ENCODE measurements around the gene NRAP. TPM values are rescaled to one million over a fixed set of nuclear protein-coding genes. Genes with fewer than 3 reads are reported as not detected.
A peak's percentile ranks its signal among the peaks of the same experiment; 100 is the strongest.
"Not testable (repeated sequence)": the region's sequence is repeated elsewhere in the genome, so short reads cannot be mapped to it uniquely, and the experiment has no call there.

Gene NRAP
- total RNA-seq, 4 donors from 2014 or later = 811 to 2,339 (median 1,413) TPM

- no peak overlapping the region for H3K4me3 ChIP-seq
- H3K4me1 ChIP-seq = peaks cover 33 to 44% of the 10 kb centered on the region in 2 donors
- TF ChIP-seq CTCF (IDR thresholded peaks at IDR 0.05 in 4 of 5, conservative IDR thresholded peaks at IDR 0.05 in 1 of 5) (no peak), POLR2A (IDR thresholded peaks at IDR 0.05) (no peak)
- H3K36me3 ChIP-seq = no peaks in the 10 kb centered on the region
- H3K27me3 ChIP-seq = no peaks in the 10 kb centered on the region
- H3K27ac ChIP-seq = peak overlapping the region; percentile 94 to 96 (median 96)
- intact Hi-C loops (cut with DNase I; ENCODE audit: low total_unique reads) (no loop called here), in situ Hi-C loops (cut with MboI; ENCODE audit: low sequenced_read_pairs in 4 of 4) (no loop called here)
- DNase-seq (no peak), ATAC-seq (no peak)
- no peaks in the 10 kb centered on the region for H3K9me3 ChIP-seq
These were observed 1.5 kb upstream of the NRAP start for GRCh38 chr10:113665352-113665751.

- TF ChIP-seq CTCF (IDR thresholded peaks at IDR 0.05 in 4 of 5, conservative IDR thresholded peaks at IDR 0.05 in 1 of 5) (no peak), POLR2A (IDR thresholded peaks at IDR 0.05) (peak; percentile 11 to 19)
- H3K27ac ChIP-seq = peak overlapping the region; percentile 94 to 96 (median 96)
- no peaks in the 10 kb centered on the region for H3K9me3 ChIP-seq
- in situ Hi-C loops (cut with MboI; ENCODE audit: low sequenced_read_pairs in 4 of 4) = no loop called here
- no peaks in the 10 kb centered on the region for H3K36me3 ChIP-seq
- H3K27me3 ChIP-seq = no peaks in the 10 kb centered on the region
- peak; percentile 54 to 70 for DNase-seq
- ATAC-seq = peak; percentile 57 to 60
- intact Hi-C loops (cut with DNase I; ENCODE audit: low total_unique reads) = no loop called here
- H3K4me1 ChIP-seq = peaks cover 55 to 66% of the 10 kb centered on the region in 2 donors
- peak overlapping the region; percentile 48 to 60 (median 60) for H3K4me3 ChIP-seq
These were observed 699 bp downstream of the NRAP start for GRCh38 chr10:113663142-113663541.

- Histone ChIP-seq H3K27me3 (no peaks in the 10 kb centered on the region), H3K4me3 (peak overlapping the region; percentile 9 to 60 (median 60)), H3K4me1 (peaks cover 66 to 80% of the 10 kb centered on the region in 2 donors), H3K27ac (peak overlapping the region; percentile 94 to 96 (median 96)), H3K9me3 (no peaks in the 10 kb centered on the region), H3K36me3 (peaks cover 0 to 15% of the 10 kb centered on the region in 2 donors)
- DNase-seq (peak; percentile 53 to 83), ATAC-seq (peak; percentile 64 to 69)
- in situ Hi-C loops (cut with MboI; ENCODE audit: low sequenced_read_pairs in 4 of 4) = no loop called here
- intact Hi-C loops (cut with DNase I; ENCODE audit: low total_unique reads) = no loop called here
- peak; percentile 50 to 77 for TF ChIP-seq POLR2A (IDR thresholded peaks at IDR 0.05)
- no peak for TF ChIP-seq CTCF (IDR thresholded peaks at IDR 0.05 in 4 of 5, conservative IDR thresholded peaks at IDR 0.05 in 1 of 5)
These were observed 2.5 kb downstream of the NRAP start for GRCh38 chr10:113661332-113661731.

GRCh38 chr10:113657544-113657943, 6.3 kb downstream of the NRAP start:
- no peaks in the 10 kb centered on the region for H3K9me3 ChIP-seq
- peak overlapping the region; percentile 94 to 96 (median 96) for H3K27ac ChIP-seq
- peaks cover 0 to 37% of the 10 kb centered on the region in 2 donors for H3K36me3 ChIP-seq
- intact Hi-C loops (cut with DNase I; ENCODE audit: low total_unique reads) = no loop called here
- H3K4me1 ChIP-seq = peaks cover 77 to 81% of the 10 kb centered on the region in 2 donors
- ATAC-seq (no peak), DNase-seq (no peak)
- H3K27me3 ChIP-seq = no peaks in the 10 kb centered on the region
- no peak overlapping the region for H3K4me3 ChIP-seq
- no peak for TF ChIP-seq POLR2A (IDR thresholded peaks at IDR 0.05)
- no peak for TF ChIP-seq CTCF (IDR thresholded peaks at IDR 0.05 in 4 of 5, conservative IDR thresholded peaks at IDR 0.05 in 1 of 5)
- in situ Hi-C loops (cut with MboI; ENCODE audit: low sequenced_read_pairs in 4 of 4) = no loop called here

- Histone ChIP-seq H3K4me3 (no peak overlapping the region), H3K36me3 (peaks cover 0 to 43% of the 10 kb centered on the region in 2 donors), H3K4me1 (peaks cover 75 to 82% of the 10 kb centered on the region in 2 donors)
These were observed 6.9 kb downstream of the NRAP start for GRCh38 chr10:113656896-113657295.

GRCh38 chr10:113652456-113652855, 11.4 kb downstream of the NRAP start:
- H3K27ac ChIP-seq = peak overlapping the region; percentile 81 to 96 (median 96)
- in situ Hi-C loops (cut with MboI; ENCODE audit: low sequenced_read_pairs in 4 of 4) = not testable (repeated sequence)

More at GRCh38 chr10:113656896-113657295, 6.9 kb downstream of the NRAP start:
- Histone ChIP-seq H3K27ac (peak overlapping the region; percentile 94 to 96 (median 96)), H3K9me3 (no peaks in the 10 kb centered on the region), H3K27me3 (no peaks in the 10 kb centered on the region)
- in situ Hi-C loops (cut with MboI; ENCODE audit: low sequenced_read_pairs in 4 of 4) (no loop called here), intact Hi-C loops (cut with DNase I; ENCODE audit: low total_unique reads) (no loop called here)
- DNase-seq (peak in 1 of 2 donors; percentile 46), ATAC-seq (no peak)
- no peak for TF ChIP-seq POLR2A (IDR thresholded peaks at IDR 0.05)
- no peak for TF ChIP-seq CTCF (IDR thresholded peaks at IDR 0.05 in 4 of 5, conservative IDR thresholded peaks at IDR 0.05 in 1 of 5)

More at GRCh38 chr10:113652456-113652855, 11.4 kb downstream of the NRAP start:
- H3K9me3 ChIP-seq; H3K27me3 ChIP-seq; H3K4me3 ChIP-seq; intact Hi-C loops (cut with DNase I; ENCODE audit: low total_unique reads); ATAC-seq; DNase-seq: not testable (repeated sequence)
- peaks cover 0 to 68% of the 10 kb centered on the region in 2 donors for H3K36me3 ChIP-seq
- H3K4me1 ChIP-seq = peaks cover 68 to 85% of the 10 kb centered on the region in 2 donors
